GM12892 (cell line): ENCODE data around the gene CACNA1C.

Source experiments
- POLR2A ChIP-seq: IDR thresholded peaks from 2 replicates; pipeline ENCODE4 v1.6.1; 2011; ENCODE audit warnings: low read depth, low read length, control low read depth
- POLR2AphosphoS5 ChIP-seq: IDR thresholded peaks from 2 replicates; pipeline ENCODE4 v1.6.1; 2011; ENCODE audit warnings: low read depth, low read length, control low read depth

DNA sequence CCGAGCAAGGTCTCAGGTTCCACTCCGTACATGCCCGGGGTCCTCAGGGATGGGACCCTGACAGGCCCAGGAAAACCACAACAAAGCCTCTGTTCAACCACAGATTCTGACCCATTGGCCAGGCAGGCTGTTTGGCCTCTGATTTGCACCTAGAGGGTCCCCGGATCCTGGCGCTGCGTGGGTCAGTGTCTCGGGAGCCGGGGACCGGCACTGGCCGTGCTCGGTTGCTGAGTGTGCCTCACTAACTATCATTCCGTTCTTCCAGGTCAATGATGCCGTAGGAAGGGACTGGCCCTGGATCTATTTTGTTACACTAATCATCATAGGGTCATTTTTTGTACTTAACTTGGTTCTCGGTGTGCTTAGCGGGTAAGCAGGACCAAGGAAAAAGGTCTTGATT is 451.8 kb downstream of the CACNA1C start:
- TF ChIP-seq POLR2AphosphoS5 (no peak), POLR2A (no peak)
